ENCODE data around the gene CALHM6. TPM values are rescaled to one million over a fixed set of nuclear protein-coding genes. Genes with fewer than 3 reads are reported as not detected.
"Not testable (repeated sequence)": the region's sequence is repeated elsewhere in the genome, so short reads cannot be mapped to it uniquely, and the experiment has no call there.

The CALHM6 gene
- total and polyA plus RNA-seq, 7 donors: 1.3 to 32.0 (median 8.6) TPM

GRCh38 chr6:116491610-116492330 lies 30.6 kb downstream of the CALHM6 start:
- H3K9me3 ChIP-seq: no peaks in the 10 kb centered on the region
- no peak overlapping the region for H3K4me3 ChIP-seq
- H3K27me3 ChIP-seq: no peaks in the 10 kb centered on the region
- no peak overlapping the region for H3K27ac ChIP-seq
- no peak for DNase-seq
- H3K36me3 ChIP-seq: no peaks in the 10 kb centered on the region
- H3K4me1 ChIP-seq: no peaks in the 10 kb centered on the region
- 87 to 95% methylated on average over 1 of the region's 1 CpG for WGBS, 2 donors
- intact Hi-C loops (cut with DNase I): no loop called here
- no peak for TF ChIP-seq POLR2AphosphoS5 (IDR thresholded peaks at IDR 0.05)
- no peak for TF ChIP-seq POLR2A (IDR thresholded peaks at IDR 0.05)
- no peak for TF ChIP-seq EP300 (IDR thresholded peaks at IDR 0.05)
- TF ChIP-seq CTCF (IDR thresholded peaks at IDR 0.05): no peak

GRCh38 chr6:116492331-116493067 lies 31.3 kb downstream of the CALHM6 start:
- Histone ChIP-seq H3K27ac (no peak overlapping the region), H3K4me1 (no peaks in the 10 kb centered on the region), H3K27me3 (no peaks in the 10 kb centered on the region), H3K9me3 (no peaks in the 10 kb centered on the region), H3K4me3 (no peak overlapping the region), H3K36me3 (no peaks in the 10 kb centered on the region)
- no peak for DNase-seq
- no peak for TF ChIP-seq EP300 (IDR thresholded peaks at IDR 0.05)
- TF ChIP-seq POLR2A (IDR thresholded peaks at IDR 0.05): no peak
- no peak for TF ChIP-seq POLR2AphosphoS5 (IDR thresholded peaks at IDR 0.05)
- no peak for TF ChIP-seq CTCF (IDR thresholded peaks at IDR 0.05)
- WGBS, 2 donors: 79 to 82% methylated on average over 6 of the region's 6 CpGs
- intact Hi-C loops (cut with DNase I): no loop called here

GRCh38 chr6:116495161-116495560 lies 34.0 kb downstream of the CALHM6 start:
- H3K36me3 ChIP-seq; H3K27ac ChIP-seq; H3K4me1 ChIP-seq; H3K9me3 ChIP-seq; H3K27me3 ChIP-seq; intact Hi-C loops (cut with DNase I); DNase-seq; H3K4me3 ChIP-seq: not testable (repeated sequence)
- WGBS, 2 donors: 96 to 97% methylated on average over 1 of the region's 1 CpG

- Histone ChIP-seq H3K27me3 (no peaks in the 10 kb centered on the region), H3K4me1 (no peaks in the 10 kb centered on the region), H3K27ac (no peak overlapping the region), H3K9me3 (no peaks in the 10 kb centered on the region), H3K36me3 (no peaks in the 10 kb centered on the region), H3K4me3 (no peak overlapping the region)
- TF ChIP-seq POLR2A (IDR thresholded peaks at IDR 0.05) (no peak), POLR2AphosphoS5 (IDR thresholded peaks at IDR 0.05) (no peak), EP300 (IDR thresholded peaks at IDR 0.05) (no peak), CTCF (IDR thresholded peaks at IDR 0.05) (no peak)
- DNase-seq: no peak
- WGBS, 2 donors: 79 to 83% methylated on average over 3 of the region's 3 CpGs
- intact Hi-C loops (cut with DNase I): no loop called here
These were observed 36.0 kb downstream of the CALHM6 start for GRCh38 chr6:116497113-116497676.

GRCh38 chr6:116500969-116501433 lies 39.8 kb downstream of the CALHM6 start:
- Histone ChIP-seq H3K27me3 (no peaks in the 10 kb centered on the region), H3K9me3 (peaks cover 0 to 1% (median 0%) of the 10 kb centered on the region in 4 donors), H3K4me1 (no peaks in the 10 kb centered on the region), H3K36me3 (no peaks in the 10 kb centered on the region), H3K27ac (no peak overlapping the region), H3K4me3 (no peak overlapping the region)
- no peak for DNase-seq
- WGBS, 2 donors: 27 to 56% methylated on average over 9 of the region's 9 CpGs
- intact Hi-C loops (cut with DNase I): no loop called here
- TF ChIP-seq EP300 (IDR thresholded peaks at IDR 0.05) (no peak), CTCF (IDR thresholded peaks at IDR 0.05) (no peak), POLR2A (IDR thresholded peaks at IDR 0.05) (no peak), POLR2AphosphoS5 (IDR thresholded peaks at IDR 0.05) (no peak)
